ENCODE measurements around the gene NLRX1.
"Not testable (repeated sequence)": the region's sequence is repeated elsewhere in the genome, so short reads cannot be mapped to it uniquely, and the experiment has no call there.

NLRX1 gene

DNA sequence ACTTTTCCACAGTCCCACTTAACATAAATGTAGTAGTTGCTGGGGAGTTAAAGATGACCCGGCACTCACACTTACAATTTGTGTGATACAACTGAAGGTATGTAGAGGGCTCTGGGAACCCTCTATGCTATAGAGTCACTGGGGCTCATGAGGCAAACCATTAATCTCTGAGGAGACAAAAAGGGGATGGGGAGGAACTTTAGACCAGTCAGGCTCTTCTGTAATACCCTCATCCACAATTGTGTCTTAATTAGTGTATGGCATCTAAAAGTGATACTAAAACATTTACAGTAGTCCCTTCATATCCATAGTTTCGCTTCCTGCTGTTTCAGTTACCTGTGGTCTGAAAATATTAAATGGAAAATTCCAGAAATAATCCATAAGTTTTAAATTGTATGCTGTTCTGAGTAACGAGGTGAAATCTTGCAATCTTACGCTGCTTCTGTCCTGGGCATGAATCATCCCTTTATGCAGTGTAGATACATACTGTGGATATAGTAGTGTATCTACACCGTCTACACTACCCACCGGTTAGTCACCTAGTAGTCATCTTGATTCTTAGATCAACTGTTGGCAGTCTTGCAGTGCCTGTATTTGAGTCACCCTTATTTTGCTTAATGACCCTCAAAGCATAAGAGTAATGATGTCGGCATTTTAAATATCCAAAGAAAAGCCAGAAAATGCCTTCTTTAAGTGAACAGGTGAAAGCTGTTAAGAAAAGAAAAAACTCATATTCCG lies 49.8 kb downstream of the NLRX1 start:
- no peak for DNase-seq

GRCh38 chr11:119222308-119222707 lies 53.8 kb downstream of the NLRX1 start:
- peak; percentile 54 to 60 for DNase-seq

GRCh38 chr11:119222891-119223290 lies 54.4 kb downstream of the NLRX1 start:
- no peak for DNase-seq

DNA sequence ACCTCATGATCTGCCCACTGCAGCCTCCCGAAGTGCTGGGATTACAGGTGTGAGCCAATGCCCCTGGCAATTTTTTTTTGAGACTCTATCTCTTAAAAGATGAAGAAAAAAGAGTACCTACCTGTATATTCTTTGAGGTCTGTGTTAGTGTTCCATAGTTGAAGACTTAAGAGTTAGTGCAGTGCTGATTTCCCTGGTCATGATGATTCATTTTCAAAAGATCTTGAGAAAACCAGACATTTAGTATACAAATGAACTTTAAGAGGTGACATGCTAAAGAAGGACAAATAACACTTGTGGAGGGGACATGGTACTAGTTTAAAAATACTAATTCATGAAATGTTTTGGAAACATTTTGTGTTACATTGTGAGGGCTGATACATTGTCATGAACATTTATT lies 55.3 kb downstream of the NLRX1 start:
- DNase-seq, result no peak

- DNase-seq, result not testable (repeated sequence)
Measured at GRCh38 chr11:119228535-119229287, 60.2 kb downstream of the NLRX1 start.

DNA sequence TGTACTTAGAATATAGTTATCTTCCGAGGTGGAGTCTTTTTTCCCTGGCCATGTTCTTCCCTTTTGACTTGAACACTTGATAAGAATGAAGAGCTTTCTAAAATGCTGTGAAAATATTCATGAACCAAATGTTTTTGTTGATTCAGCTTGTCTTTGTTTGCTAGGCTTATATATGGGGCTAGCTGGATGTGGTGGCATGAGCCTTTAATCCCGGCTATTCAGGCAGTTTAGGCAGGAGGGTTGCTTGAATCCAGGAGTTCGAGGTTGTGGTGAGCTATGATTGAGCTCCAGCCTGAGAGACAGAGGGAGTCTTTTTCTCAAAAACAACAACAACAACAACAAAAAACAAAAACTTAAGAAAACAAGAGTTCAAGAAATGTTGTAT lies 60.8 kb downstream of the NLRX1 start:
- no peak for DNase-seq

DNA sequence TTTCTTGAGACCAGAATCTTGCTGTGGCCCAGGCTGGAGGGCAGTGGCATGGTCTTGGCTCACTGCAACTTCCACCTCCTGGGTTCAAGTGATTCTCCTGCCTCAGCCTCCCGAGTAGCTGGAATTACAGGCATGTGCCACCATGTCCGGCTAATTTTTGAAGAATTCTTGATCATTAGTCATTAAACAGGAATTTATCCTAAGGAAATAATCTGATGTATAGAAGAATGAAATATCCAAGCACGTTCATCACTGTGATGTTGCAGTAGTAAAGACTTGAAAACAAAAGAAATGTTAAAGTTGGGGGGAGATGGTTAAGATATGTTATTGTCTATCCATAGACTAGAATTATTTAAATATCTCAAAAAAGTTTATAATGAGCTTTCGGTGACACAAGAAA lies 61.2 kb downstream of the NLRX1 start:
- no peak for DNase-seq

All from NCI-H526 (cell line).